Measurements from ENCODE around the gene OPN1MW2.
"Not testable (repeated sequence)": the region's sequence is repeated elsewhere in the genome, so short reads cannot be mapped to it uniquely, and the experiment has no call there.

The OPN1MW2 gene

DNA sequence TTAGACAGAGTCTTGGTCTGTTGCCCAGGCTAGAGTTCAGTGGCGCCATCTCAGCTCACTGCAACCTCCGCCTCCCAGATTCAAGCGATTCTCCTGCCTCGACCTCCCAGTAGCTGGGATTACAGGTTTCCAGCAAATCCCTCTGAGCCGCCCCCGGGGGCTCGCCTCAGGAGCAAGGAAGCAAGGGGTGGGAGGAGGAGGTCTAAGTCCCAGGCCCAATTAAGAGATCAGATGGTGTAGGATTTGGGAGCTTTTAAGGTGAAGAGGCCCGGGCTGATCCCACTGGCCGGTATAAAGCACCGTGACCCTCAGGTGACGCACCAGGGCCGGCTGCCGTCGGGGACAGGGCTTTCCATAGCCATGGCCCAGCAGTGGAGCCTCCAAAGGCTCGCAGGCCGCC is at the start of gene OPN1MW2:
Gene OPN1MW2 (plus strand): TSS at position 301 of the 400 bp plus-strand sequence. CDS start 60 bp downstream, at position 361.
- not testable (repeated sequence) for DNase-seq

DNA sequence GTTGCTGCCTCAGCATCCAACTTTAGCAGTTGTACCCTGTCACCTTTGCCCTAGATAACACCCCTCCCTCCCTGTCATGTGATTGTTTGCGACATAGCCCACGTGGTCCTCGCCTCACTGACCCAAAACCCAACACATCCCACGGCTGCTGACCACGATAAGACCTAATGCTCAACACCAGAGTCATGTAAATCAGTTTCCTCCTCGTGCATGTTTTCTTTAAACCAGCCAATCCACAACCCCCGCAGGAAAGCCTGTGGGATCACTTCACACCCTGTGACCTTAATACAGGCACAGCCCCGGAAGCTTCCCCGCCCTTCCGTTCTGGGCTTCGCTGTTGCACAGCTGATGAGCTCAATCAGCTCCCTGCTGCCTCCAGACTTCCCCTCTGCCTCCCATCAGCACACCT is 47.0 kb upstream of the OPN1MW2 start:
- DNase-seq, result not testable (repeated sequence)

DNA sequence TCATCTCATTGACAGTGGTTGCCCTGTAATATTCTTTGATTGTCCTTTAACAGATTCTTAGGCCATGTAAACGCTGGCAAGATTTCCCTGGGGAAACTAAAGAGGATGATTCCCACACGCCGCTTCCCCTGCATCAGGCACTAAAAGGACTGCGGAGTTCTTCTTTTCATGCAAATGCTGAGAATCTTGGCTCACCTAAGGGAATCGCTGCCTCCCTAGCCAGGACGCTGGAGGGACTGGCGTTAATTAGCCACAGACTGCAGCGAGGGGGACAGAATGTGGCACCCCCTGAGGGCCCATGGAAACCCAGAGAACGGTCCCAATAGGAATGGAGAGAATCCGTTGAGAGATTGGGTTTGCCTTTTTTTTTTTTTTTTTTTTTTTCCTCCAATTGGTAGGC is 45.2 kb upstream of the OPN1MW2 start:
- not testable (repeated sequence) for DNase-seq

DNA sequence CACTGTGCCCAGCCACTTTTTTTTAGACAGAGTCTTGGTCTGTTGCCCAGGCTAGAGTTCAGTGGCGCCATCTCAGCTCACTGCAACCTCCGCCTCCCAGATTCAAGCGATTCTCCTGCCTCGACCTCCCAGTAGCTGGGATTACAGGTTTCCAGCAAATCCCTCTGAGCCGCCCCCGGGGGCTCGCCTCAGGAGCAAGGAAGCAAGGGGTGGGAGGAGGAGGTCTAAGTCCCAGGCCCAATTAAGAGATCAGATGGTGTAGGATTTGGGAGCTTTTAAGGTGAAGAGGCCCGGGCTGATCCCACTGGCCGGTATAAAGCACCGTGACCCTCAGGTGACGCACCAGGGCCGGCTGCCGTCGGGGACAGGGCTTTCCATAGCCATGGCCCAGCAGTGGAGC is 37.3 kb upstream of the OPN1MW2 start, which contains the start of gene OPN1MW:
Gene OPN1MW (plus strand): TSS at position 301 of the 400 bp plus-strand sequence. CDS start 82 bp downstream, at position 383.
- not testable (repeated sequence) for DNase-seq

DNA sequence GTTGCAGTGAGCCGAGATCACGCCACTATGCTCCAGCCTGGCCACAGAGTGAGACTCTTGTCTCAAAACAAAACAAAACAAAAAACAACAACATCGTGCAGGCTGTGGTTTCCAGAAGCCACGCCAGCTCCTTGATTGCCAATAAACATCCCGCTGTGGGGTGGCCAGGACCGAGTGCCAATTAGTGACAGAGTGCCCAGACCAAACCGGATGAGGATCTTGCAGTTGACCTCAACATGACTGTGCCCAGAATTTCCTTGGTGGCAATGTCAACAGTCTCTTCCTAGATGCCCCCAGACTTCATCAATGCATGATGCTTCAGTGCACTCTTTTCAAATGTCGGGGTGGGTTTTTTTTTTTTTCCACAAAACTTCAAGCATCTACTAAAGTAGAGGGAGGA is 35.8 kb upstream of the OPN1MW2 start:
- not testable (repeated sequence) for DNase-seq

DNA sequence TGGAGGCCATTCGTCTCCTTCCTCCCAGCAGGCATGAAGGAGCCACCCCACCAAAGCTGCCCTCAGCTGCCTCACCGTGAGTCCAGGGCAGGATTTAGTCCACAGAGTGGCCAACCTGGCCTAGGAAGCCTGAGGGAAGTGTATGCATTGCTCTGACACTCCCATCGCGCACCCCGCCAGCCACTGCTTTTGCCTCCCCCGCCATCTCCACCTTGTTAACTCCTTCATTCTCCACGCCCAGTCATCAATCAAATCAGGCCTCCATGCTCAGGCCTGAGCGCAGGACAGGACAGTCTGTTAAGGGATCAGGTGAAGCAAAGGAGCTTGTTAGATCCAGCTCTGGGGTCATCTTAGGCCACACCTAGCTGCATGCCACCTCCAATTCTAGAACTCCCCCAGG is 26.7 kb upstream of the OPN1MW2 start:
- DNase-seq, result not testable (repeated sequence)

DNA sequence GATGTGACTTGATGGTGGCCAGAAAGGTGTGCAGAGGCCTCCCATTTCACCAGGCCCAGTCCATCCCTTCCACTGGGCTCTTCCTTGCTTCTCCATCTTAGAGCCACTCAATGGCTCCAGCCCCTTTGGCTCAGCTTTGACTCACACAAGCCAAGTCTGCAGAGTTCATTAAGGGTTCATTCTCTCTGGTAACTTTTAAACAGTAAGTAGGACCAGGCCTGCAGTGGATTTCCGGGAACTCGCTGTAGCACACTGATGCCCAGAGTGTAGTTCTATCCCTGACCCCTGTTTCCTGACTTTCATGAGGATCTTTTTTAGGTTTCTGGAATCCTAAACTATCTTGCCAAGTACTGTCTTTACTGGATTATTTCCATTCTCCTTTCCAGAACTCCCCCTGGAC is 25.2 kb upstream of the OPN1MW2 start:
- not testable (repeated sequence) for DNase-seq

DNA sequence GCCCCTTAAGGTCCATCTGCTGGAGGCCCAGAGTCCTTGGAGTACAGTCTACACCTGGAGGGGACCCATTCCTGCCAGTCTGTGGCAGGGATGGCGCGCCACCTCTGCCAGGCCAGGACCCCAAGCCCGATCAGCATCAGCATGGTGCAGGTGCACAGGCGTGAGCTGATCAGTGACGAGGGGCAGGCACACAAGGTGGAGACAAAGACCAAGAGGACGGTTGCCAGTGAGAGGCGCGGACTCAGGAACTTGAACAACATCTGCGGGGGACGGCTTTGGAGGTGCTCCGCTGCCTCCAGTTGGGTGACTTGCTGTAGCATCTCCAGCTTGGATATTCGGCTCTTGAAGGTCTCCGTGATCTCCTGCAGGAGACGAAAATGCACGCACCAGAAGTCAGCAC is 23.1 kb upstream of the OPN1MW2 start:
- not testable (repeated sequence) for DNase-seq

DNA sequence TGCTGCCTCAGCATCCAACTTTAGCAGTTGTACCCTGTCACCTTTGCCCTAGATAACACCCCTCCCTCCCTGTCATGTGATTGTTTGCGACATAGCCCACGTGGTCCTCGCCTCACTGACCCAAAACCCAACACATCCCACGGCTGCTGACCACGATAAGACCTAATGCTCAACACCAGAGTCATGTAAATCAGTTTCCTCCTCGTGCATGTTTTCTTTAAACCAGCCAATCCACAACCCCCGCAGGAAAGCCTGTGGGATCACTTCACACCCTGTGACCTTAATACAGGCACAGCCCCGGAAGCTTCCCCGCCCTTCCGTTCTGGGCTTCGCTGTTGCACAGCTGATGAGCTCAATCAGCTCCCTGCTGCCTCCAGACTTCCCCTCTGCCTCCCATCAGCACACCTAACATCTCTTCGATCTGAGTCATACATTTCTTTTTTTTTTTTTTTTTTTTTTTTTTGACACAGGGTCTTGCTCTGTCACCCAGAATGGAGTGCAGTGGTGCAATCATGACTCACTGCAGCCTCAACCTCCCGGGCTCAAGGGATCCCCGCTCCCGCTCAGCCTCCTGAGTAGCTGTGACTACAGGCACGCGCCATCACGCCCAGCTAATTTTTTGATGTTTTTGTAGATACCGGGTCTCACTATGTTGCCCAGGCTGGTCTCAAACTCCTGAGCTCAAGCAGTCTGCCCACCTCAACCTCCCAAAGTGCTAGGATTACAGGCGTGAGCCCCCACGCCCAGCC is 9.7 kb upstream of the OPN1MW2 start:
- DNase-seq, result not testable (repeated sequence)

DNA sequence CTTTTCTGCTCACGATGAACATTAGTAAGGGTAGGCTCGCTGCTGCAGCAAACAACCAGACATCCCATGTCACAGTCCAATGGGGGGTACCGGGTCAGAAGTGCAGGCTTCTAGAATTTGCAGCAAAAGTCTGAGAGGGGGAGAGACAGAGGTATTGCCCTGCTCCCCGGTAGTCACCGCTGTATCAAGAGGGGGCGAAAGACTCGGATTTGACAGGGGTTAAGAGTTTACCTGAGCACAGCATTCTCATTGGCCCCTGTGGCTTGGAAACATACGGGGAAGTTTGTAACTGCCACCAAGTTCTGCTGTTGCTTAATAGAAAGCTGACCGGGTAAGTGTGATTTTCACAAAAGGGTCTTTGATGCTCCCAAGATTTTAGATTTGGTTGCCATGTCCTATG is 8.5 kb upstream of the OPN1MW2 start:
- not testable (repeated sequence) for DNase-seq

DNA sequence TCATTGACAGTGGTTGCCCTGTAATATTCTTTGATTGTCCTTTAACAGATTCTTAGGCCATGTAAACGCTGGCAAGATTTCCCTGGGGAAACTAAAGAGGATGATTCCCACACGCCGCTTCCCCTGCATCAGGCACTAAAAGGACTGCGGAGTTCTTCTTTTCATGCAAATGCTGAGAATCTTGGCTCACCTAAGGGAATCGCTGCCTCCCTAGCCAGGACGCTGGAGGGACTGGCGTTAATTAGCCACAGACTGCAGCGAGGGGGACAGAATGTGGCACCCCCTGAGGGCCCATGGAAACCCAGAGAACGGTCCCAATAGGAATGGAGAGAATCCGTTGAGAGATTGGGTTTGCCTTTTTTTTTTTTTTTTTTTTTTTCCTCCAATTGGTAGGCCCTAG is 8.1 kb upstream of the OPN1MW2 start:
- not testable (repeated sequence) for DNase-seq

DNA sequence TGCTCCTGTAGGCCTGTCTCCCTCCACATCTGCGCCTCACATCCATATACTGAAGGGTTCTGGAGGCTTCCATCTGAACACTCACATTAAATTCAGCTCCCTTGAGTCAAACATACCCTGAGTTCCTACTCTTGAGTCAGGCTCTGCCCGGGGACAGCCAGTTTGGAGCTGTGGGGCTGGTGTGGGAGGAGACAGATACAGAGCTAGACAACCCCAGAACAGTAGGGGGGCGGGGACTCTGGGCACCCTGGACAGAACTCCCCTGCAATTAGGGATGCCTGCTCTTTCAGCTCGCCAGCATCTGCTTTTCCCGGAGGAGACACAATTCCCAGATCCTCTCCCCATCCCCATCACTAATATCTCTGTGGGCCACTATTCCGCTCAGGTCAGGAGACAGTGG is 5.7 kb downstream of the OPN1MW2 start:
- DNase-seq, result not testable (repeated sequence)

DNA sequence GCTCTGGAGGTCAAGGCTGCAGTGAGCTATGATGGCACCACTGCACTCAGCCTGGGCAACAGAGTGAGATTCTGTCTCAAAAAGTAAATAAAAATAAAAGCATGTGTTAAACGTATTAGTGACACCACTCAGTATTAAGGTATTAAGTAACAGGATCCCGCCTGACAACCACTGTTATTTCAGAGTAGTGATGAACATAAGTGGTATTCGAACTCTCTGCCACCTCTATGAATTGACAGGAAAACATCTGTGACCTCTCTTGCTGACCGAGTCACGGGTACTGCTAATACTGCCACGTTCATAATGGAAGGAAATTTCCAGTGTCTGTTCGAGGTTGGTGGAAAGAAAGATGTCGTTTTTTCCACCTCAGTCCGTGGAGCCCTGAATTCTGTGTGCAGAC is 7.2 kb downstream of the OPN1MW2 start:
- DNase-seq, result not testable (repeated sequence)

DNA sequence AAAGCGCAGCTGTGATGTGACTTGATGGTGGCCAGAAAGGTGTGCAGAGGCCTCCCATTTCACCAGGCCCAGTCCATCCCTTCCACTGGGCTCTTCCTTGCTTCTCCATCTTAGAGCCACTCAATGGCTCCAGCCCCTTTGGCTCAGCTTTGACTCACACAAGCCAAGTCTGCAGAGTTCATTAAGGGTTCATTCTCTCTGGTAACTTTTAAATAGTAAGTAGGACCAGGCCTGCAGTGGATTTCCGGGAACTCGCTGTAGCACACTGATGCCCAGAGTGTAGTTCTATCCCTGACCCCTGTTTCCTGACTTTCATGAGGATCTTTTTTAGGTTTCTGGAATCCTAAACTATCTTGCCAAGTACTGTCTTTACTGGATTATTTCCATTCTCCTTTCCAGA is 11.9 kb downstream of the OPN1MW2 start:
- not testable (repeated sequence) for DNase-seq

DNA sequence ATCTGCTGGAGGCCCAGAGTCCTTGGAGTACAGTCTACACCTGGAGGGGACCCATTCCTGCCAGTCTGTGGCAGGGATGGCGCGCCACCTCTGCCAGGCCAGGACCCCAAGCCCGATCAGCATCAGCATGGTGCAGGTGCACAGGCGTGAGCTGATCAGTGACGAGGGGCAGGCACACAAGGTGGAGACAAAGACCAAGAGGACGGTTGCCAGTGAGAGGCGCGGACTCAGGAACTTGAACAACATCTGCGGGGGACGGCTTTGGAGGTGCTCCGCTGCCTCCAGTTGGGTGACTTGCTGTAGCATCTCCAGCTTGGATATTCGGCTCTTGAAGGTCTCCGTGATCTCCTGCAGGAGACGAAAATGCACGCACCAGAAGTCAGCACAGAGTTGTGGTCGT is 14.1 kb downstream of the OPN1MW2 start:
- DNase-seq, result not testable (repeated sequence)

DNA sequence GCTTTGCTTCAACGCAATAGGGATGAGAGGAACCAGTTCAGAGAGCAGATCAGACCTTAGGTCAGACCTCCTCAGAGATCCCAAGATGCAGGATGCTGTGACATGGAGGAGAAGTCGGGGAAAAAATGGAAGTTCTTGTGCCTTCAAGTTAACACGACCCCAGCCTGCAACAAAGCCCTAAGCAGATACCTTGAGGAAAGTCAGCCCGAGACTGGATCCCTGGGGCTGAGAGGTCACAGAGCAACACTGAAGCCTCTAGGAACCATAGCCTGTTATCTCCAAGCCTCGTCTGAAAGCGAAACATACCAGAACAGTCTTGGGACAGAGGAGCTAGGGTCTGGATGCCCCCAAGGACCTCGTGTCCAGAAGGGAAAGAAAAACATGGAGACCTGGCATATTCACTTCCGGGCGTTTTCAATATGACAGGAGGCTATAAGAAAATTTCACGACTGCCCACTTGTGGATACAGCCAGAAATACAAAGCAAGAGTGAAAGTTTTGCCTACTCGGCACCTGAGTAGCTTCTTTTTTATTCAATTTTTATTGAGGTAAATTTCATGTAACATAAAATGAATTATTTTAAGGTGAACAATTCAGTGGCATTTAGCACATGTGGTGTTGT is 19.5 kb downstream of the OPN1MW2 start:
- DNase-seq, result not testable (repeated sequence)

DNA sequence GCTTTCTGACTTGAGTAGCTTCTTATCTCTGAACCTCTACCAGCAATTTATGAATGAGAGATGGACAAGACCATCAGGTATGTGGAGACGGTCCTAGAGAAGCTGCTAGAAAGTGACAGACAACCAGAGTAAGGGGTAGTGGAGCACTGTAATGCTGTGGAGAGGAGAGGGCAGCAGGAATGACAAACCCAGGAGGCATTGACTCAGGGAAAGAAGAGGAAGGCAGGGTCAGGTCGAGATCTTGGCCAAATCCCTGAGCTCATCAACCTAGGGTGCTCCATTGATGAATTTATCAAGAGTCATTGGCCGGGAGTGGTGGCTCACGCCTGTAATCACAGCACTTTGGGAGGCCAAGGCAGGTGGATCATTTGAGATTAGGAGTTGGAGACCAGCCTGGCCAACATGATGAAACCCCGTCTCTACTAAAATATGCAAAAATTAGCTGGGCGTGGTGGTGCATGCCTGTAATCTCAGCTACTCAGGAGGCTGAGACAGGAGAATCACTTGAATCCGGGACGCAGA is 20.5 kb downstream of the OPN1MW2 start:
- not testable (repeated sequence) for DNase-seq

DNA sequence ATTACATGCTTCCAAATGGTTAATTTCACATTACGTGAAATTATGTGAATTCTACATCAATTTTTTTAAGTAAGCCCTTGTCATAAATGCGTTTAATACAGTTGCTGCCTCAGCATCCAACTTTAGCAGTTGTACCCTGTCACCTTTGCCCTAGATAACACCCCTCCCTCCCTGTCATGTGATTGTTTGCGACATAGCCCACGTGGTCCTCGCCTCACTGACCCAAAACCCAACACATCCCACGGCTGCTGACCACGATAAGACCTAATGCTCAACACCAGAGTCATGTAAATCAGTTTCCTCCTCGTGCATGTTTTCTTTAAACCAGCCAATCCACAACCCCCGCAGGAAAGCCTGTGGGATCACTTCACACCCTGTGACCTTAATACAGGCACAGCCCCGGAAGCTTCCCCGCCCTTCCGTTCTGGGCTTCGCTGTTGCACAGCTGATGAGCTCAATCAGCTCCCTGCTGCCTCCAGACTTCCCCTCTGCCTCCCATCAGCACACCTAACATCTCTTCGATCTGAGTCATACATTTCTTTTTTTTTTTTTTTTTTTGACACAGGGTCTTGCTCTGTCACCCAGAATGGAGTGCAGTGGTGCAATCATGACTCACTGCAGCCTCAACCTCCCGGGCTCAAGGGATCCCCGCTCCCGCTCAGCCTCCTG is 28.0 kb downstream of the OPN1MW2 start:
- DNase-seq, result not testable (repeated sequence)

DNA sequence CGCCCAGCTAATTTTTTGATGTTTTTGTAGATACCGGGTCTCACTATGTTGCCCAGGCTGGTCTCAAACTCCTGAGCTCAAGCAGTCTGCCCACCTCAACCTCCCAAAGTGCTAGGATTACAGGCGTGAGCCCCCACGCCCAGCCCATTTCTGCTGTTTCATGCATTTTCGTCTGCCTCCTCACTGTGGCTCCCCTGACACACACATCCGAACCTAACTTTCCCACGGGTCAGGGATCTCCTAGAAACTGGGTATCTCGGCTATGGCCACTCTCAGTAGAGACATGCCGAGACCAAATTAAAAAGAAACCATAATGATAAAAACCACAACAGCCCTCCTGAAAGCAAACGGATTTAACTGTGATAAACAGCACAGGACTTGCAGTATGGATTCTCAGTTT is 28.5 kb downstream of the OPN1MW2 start:
- not testable (repeated sequence) for DNase-seq

DNA sequence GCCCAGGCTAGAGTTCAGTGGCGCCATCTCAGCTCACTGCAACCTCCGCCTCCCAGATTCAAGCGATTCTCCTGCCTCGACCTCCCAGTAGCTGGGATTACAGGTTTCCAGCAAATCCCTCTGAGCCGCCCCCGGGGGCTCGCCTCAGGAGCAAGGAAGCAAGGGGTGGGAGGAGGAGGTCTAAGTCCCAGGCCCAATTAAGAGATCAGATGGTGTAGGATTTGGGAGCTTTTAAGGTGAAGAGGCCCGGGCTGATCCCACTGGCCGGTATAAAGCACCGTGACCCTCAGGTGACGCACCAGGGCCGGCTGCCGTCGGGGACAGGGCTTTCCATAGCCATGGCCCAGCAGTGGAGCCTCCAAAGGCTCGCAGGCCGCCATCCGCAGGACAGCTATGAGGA is 37.7 kb downstream of the OPN1MW2 start, which contains the start of gene OPN1MW3:
Gene OPN1MW3 (plus strand): TSS at position 301 of the 400 bp plus-strand sequence. CDS start 38 bp downstream, at position 339.
- not testable (repeated sequence) for DNase-seq

DNA sequence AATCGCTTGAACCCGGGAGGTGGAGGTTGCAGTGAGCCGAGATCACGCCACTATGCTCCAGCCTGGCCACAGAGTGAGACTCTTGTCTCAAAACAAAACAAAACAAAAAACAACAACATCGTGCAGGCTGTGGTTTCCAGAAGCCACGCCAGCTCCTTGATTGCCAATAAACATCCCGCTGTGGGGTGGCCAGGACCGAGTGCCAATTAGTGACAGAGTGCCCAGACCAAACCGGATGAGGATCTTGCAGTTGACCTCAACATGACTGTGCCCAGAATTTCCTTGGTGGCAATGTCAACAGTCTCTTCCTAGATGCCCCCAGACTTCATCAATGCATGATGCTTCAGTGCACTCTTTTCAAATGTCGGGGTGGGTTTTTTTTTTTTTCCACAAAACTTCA is 39.2 kb downstream of the OPN1MW2 start:
- DNase-seq, result not testable (repeated sequence)

DNA sequence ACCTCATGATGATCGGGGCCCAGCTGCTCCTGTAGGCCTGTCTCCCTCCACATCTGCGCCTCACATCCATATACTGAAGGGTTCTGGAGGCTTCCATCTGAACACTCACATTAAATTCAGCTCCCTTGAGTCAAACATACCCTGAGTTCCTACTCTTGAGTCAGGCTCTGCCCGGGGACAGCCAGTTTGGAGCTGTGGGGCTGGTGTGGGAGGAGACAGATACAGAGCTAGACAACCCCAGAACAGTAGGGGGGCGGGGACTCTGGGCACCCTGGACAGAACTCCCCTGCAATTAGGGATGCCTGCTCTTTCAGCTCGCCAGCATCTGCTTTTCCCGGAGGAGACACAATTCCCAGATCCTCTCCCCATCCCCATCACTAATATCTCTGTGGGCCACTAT is 43.5 kb downstream of the OPN1MW2 start:
- DNase-seq, result not testable (repeated sequence)

DNA sequence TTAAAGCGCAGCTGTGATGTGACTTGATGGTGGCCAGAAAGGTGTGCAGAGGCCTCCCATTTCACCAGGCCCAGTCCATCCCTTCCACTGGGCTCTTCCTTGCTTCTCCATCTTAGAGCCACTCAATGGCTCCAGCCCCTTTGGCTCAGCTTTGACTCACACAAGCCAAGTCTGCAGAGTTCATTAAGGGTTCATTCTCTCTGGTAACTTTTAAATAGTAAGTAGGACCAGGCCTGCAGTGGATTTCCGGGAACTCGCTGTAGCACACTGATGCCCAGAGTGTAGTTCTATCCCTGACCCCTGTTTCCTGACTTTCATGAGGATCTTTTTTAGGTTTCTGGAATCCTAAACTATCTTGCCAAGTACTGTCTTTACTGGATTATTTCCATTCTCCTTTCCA is 49.7 kb downstream of the OPN1MW2 start:
- not testable (repeated sequence) for DNase-seq
